ENCODE results near the gene CELF5. TPM values are rescaled to one million over a fixed set of nuclear protein-coding genes. Genes with fewer than 3 reads are reported as not detected.
A peak's percentile ranks its signal among the peaks of the same experiment; 100 is the strongest.
"Not testable (repeated sequence)": the region's sequence is repeated elsewhere in the genome, so short reads cannot be mapped to it uniquely, and the experiment has no call there.

The CELF5 gene
- total RNA-seq, 2 experiments from 2014 or later = 0.55 to 0.61 TPM

DNA sequence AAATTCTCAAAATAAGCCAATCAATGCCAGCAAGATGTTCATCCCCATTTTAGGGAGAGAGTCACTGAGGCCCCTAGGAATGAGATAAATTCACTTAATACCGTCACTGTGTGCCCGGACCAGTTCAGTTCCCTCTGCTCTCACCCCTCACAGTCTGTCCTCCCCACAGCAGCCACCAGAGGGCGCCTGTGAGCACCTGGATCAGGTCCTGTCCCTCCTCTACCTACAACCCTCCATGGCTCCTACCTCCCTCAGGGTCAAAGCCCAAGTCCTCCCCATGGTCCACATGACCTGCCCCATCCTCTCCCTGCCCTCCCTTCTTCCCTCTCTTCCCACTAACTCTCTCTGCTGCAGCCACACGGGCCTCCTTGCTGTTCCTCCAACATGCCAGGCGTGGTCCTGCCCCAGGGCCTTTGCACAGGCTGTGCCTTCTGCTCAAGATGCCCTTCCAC, 100.0 kb downstream of the CELF5 start:
- no peaks in the 10 kb centered on the region for H3K4me1 Mint-ChIP-seq (ENCODE audit: low read depth)
- H3K27me3 Mint-ChIP-seq (ENCODE audit: low read depth) = peaks cover 2% of the 10 kb centered on the region
- no peak overlapping the region for H3K27ac Mint-ChIP-seq
- POLR2A ChIA-PET = no interaction called here
- no peaks in the 10 kb centered on the region for H3K9me3 Mint-ChIP-seq (ENCODE audit: insufficient read depth)
- no peak overlapping the region for H3K4me3 Mint-ChIP-seq
- H3K36me3 Mint-ChIP-seq (ENCODE audit: low read depth) = no peaks in the 10 kb centered on the region
- ATAC-seq = peak; percentile 71
- peak; percentile 83 for DNase-seq
- CTCF ChIA-PET = interaction anchor here (0.6 to 5.8 kb wide), 7 partner anchors 17 to 148 kb away, joined by 3 to 58 read pairs (median 7); no protein-coding TSS in a partner anchor

GRCh38 chr19:3325451-3325850, 101.0 kb downstream of the CELF5 start:
- Mint-ChIP-seq H3K4me1 (ENCODE audit: low read depth) (no peaks in the 10 kb centered on the region), H3K9me3 (ENCODE audit: insufficient read depth) (no peaks in the 10 kb centered on the region), H3K36me3 (ENCODE audit: low read depth) (no peaks in the 10 kb centered on the region), H3K4me3 (no peak overlapping the region), H3K27me3 (ENCODE audit: low read depth) (peaks cover 2% of the 10 kb centered on the region), H3K27ac (no peak overlapping the region)
- DNase-seq (no peak), ATAC-seq (no peak)
- CTCF ChIA-PET = interaction anchor here (1.2 to 5.8 kb wide), 8 partner anchors 10 to 161 kb away, joined by 3 to 58 read pairs (median 6); no protein-coding TSS in a partner anchor
- POLR2A ChIA-PET = no interaction called here

DNA sequence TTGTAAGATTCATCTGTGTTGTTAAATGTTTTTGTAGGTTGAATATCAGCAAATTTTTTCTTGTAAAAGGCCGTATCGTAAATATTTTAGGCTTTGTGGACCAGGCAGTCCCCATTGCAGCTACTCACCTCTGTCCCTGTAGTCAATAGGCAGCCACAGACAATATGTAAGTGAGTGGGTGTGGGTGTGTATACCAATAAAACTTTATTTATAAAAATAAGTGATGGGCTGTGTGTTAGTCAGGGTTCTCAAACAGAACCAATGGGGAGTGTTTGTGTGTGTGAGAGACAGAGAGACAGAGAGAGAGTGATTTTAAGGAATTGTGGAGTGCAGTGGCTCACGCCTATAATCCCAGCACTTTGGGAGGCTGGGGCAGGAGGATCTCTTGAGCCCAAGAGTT, 104.3 kb downstream of the CELF5 start:
- Mint-ChIP-seq H3K27ac (no peak overlapping the region), H3K4me3 (no peak overlapping the region), H3K4me1 (ENCODE audit: low read depth) (no peaks in the 10 kb centered on the region), H3K27me3 (ENCODE audit: low read depth) (no peaks in the 10 kb centered on the region), H3K9me3 (ENCODE audit: insufficient read depth) (no peaks in the 10 kb centered on the region), H3K36me3 (ENCODE audit: low read depth) (no peaks in the 10 kb centered on the region)
- no peak for ATAC-seq
- POLR2A ChIA-PET = no interaction called here
- no peak for DNase-seq
- CTCF ChIA-PET = interaction anchor here (1.0 to 5.8 kb wide), 4 partner anchors 24 to 156 kb away, joined by 4 to 58 read pairs (median 11); no protein-coding TSS in a partner anchor

- Mint-ChIP-seq H3K9me3 (ENCODE audit: insufficient read depth) (no peaks in the 10 kb centered on the region), H3K4me1 (ENCODE audit: low read depth) (no peaks in the 10 kb centered on the region), H3K27ac (no peak overlapping the region), H3K36me3 (ENCODE audit: low read depth) (no peaks in the 10 kb centered on the region), H3K27me3 (ENCODE audit: low read depth) (no peaks in the 10 kb centered on the region), H3K4me3 (no peak overlapping the region)
- POLR2A ChIA-PET = interaction anchor here (0.5 kb wide), 1 partner anchor 187 kb away, joined by 3 read pairs; no protein-coding TSS in a partner anchor
- ATAC-seq (no peak), DNase-seq (no peak)
- CTCF ChIA-PET = interaction anchor here (1.4 to 5.8 kb wide), 3 partner anchors 100 to 155 kb away, joined by 5 to 58 read pairs (median 17); no protein-coding TSS in a partner anchor
Measured at GRCh38 chr19:3330047-3330446, 105.6 kb downstream of the CELF5 start.

DNA sequence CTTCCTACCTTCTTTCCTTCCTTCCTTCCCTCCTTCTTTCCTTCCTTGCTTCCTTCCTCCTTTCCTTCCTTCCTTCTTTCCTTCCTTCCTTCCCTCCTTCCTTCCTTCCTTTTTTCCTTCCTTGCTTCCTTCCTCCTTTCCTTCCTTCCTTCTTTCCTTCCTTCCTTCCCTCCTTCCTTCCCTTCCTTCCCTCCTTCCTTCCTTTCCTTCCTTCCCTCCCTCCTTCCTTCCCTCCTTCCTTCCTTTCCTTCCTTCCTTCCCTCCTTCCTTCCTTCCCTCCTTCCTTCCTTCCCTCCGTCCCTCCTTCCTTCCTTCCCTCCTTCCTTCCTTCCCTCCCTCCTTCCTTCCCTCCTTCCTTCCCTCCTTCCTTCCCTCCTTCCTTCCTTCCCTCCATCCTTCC, 107.8 kb downstream of the CELF5 start:
- POLR2A ChIA-PET; H3K4me3 Mint-ChIP-seq; H3K36me3 Mint-ChIP-seq (ENCODE audit: low read depth); ATAC-seq; DNase-seq; H3K27ac Mint-ChIP-seq; H3K9me3 Mint-ChIP-seq (ENCODE audit: insufficient read depth); H3K27me3 Mint-ChIP-seq (ENCODE audit: low read depth); H3K4me1 Mint-ChIP-seq (ENCODE audit: low read depth): not testable (repeated sequence)
- CTCF ChIA-PET = interaction anchor here (2.1 kb wide), 1 partner anchor 97 kb away, joined by 7 read pairs; no protein-coding TSS in a partner anchor

DNA sequence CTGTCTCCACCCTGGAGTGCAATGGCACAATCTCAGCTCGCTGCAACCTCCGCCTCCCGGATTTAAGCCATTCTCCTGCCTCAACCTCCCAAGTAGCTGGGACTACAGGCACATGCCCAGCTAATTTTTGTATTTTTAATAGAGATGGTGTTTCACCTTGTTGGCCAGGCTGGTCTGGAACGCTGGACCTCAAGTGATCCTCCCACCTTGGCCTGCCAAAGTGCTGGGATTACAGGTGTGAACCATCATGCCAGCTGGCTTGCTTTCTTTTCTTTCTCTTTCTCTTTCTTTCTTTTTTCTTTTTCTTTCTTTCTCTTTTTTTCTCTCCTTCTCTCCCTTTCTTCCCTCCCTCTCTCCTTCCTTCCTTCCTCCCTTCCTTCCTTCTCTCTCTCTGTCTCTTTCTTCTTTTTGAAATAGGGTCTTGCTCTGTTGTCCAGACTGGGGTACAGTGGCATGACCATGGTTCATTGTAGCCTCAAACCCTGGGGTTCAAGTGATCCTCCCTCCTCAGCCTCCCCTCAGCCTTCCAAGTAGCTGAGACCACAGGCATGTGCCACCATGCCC, 108.6 kb downstream of the CELF5 start:
- Mint-ChIP-seq H3K36me3 (ENCODE audit: low read depth) (no peaks in the 10 kb centered on the region), H3K27ac (no peak overlapping the region), H3K4me3 (no peak overlapping the region), H3K4me1 (ENCODE audit: low read depth) (no peaks in the 10 kb centered on the region), H3K27me3 (ENCODE audit: low read depth) (no peaks in the 10 kb centered on the region), H3K9me3 (ENCODE audit: insufficient read depth) (no peaks in the 10 kb centered on the region)
- ChIA-PET CTCF (interaction anchor here (2.1 kb wide), 1 partner anchor 96 kb away, joined by 7 read pairs; no protein-coding TSS in a partner anchor), POLR2A (no interaction called here)
- no peak for ATAC-seq
- DNase-seq = no peak

GRCh38 chr19:3333662-3334061, 109.2 kb downstream of the CELF5 start:
- DNase-seq (no peak), ATAC-seq (no peak)
- Mint-ChIP-seq H3K27ac (no peak overlapping the region), H3K4me3 (no peak overlapping the region), H3K36me3 (ENCODE audit: low read depth) (no peaks in the 10 kb centered on the region), H3K9me3 (ENCODE audit: insufficient read depth) (no peaks in the 10 kb centered on the region), H3K4me1 (ENCODE audit: low read depth) (peaks cover 4% of the 10 kb centered on the region), H3K27me3 (ENCODE audit: low read depth) (no peaks in the 10 kb centered on the region)
- POLR2A ChIA-PET = no interaction called here
- CTCF ChIA-PET = interaction anchor here (2.1 kb wide), 1 partner anchor 96 kb away, joined by 7 read pairs; no protein-coding TSS in a partner anchor

GRCh38 chr19:3334749-3335430, 110.4 kb downstream of the CELF5 start:
- CTCF ChIA-PET = interaction anchor here (1.6 kb wide), 1 partner anchor 8 kb away, joined by 6 read pairs; no protein-coding TSS in a partner anchor
- H3K9me3 Mint-ChIP-seq (ENCODE audit: insufficient read depth); H3K36me3 Mint-ChIP-seq (ENCODE audit: low read depth); H3K27me3 Mint-ChIP-seq (ENCODE audit: low read depth); H3K4me3 Mint-ChIP-seq; ATAC-seq; H3K4me1 Mint-ChIP-seq (ENCODE audit: low read depth); DNase-seq; POLR2A ChIA-PET; H3K27ac Mint-ChIP-seq: not testable (repeated sequence)

- H3K36me3 Mint-ChIP-seq (ENCODE audit: low read depth) = no peaks in the 10 kb centered on the region
- no peaks in the 10 kb centered on the region for H3K9me3 Mint-ChIP-seq (ENCODE audit: insufficient read depth)
- no peaks in the 10 kb centered on the region for H3K27me3 Mint-ChIP-seq (ENCODE audit: low read depth)
- no peak overlapping the region for H3K4me3 Mint-ChIP-seq
- H3K4me1 Mint-ChIP-seq (ENCODE audit: low read depth) = peaks cover 7% of the 10 kb centered on the region
- ATAC-seq (no peak), DNase-seq (no peak)
- ChIA-PET CTCF (interaction anchor here (1.6 kb wide), 1 partner anchor 9 kb away, joined by 6 read pairs; no protein-coding TSS in a partner anchor), POLR2A (interaction anchor here (0.8 kb wide), 1 partner anchor 10 kb away, joined by 3 read pairs; no protein-coding TSS in a partner anchor)
- no peak overlapping the region for H3K27ac Mint-ChIP-seq
Measured at GRCh38 chr19:3335431-3336350, 111.2 kb downstream of the CELF5 start.

- CTCF ChIA-PET = interaction anchor here (1.6 kb wide), 1 partner anchor 10 kb away, joined by 6 read pairs; no protein-coding TSS in a partner anchor
- no peak overlapping the region for H3K4me3 Mint-ChIP-seq
Measured at GRCh38 chr19:3336351-3336679, 111.9 kb downstream of the CELF5 start.

More at GRCh38 chr19:3336351-3336679, 111.9 kb downstream of the CELF5 start:
- Mint-ChIP-seq H3K27me3 (ENCODE audit: low read depth) (no peaks in the 10 kb centered on the region), H3K27ac (no peak overlapping the region), H3K9me3 (ENCODE audit: insufficient read depth) (no peaks in the 10 kb centered on the region), H3K36me3 (ENCODE audit: low read depth) (no peaks in the 10 kb centered on the region), H3K4me1 (ENCODE audit: low read depth) (peaks cover 7% of the 10 kb centered on the region)
- POLR2A ChIA-PET = interaction anchor here (0.8 kb wide), 1 partner anchor 9 kb away, joined by 3 read pairs; no protein-coding TSS in a partner anchor
- ATAC-seq (no peak), DNase-seq (no peak)

All from activated CD8-positive, alpha-beta T cell treated with anti-CD3 and anti-CD28 coated beads, Interleukin-2, amount 10 ng/mL, durations not matched to agents 7 days and 5 days (primary cell).